IMR-90 (cell line): ENCODE data around the gene ENOX2.

Source experiments
- CTCF ChIP-seq: conservative IDR thresholded peaks from 2 replicates; pipeline ENCODE4 v1.5.1; 2012; ENCODE audit warnings: mild to moderate bottlenecking, low read depth, low read length, improper control_type of control experiment
- FOS ChIP-seq: fragments of 150-350 bp; IDR thresholded peaks from 2 replicates; pipeline ENCODE4 v1.6.1; 2016; ENCODE audit warnings: low read depth, low read length
- MAZ ChIP-seq: IDR thresholded peaks from 2 replicates; pipeline ENCODE4 v1.6.1; 2012; ENCODE audit warnings: low read depth, mild to moderate bottlenecking, low read length, improper control_type of control experiment, moderate library complexity, borderline replicate concordance
- POLR2A ChIP-seq: IDR thresholded peaks from 2 replicates; pipeline ENCODE4 v1.6.1; 2012; ENCODE audit warnings: mild to moderate bottlenecking, low read depth, low read length
- RAD21 ChIP-seq: IDR thresholded peaks from 2 replicates; pipeline ENCODE4 v1.6.1; 2012; ENCODE audit warnings: low read length, improper control_type of control experiment
- RCOR1 ChIP-seq: IDR thresholded peaks from 2 replicates; pipeline ENCODE4 v1.6.1; 2012; ENCODE audit warnings: mild to moderate bottlenecking, low read length, improper control_type of control experiment; ENCODE audit not compliant: insufficient replicate concordance

- TF ChIP-seq POLR2A = no peak
- no peak for TF ChIP-seq CTCF
- TF ChIP-seq RCOR1 = no peak
- no peak for TF ChIP-seq FOS
- TF ChIP-seq MAZ = no peak
- no peak for TF ChIP-seq RAD21
Observed at GRCh38 chrX:130658310-130658709, 244.7 kb downstream of the ENOX2 start.
